Ascending aorta (tissue), 2 donors: ENCODE results near the gene HS3ST6. TPM values are rescaled to one million over a fixed set of nuclear protein-coding genes. Genes with fewer than 3 reads are reported as not detected.
"Not testable (repeated sequence)": the region's sequence is repeated elsewhere in the genome, so short reads cannot be mapped to it uniquely, and the experiment has no call there.

Experiments used
- DNase-seq, 2 donors: peaks; one replicate each; pipeline ENCODE4 v3.0.0-alpha.2; 2019; ENCODE audit warnings: low spot score in 2 of 2
- H3K27ac ChIP-seq, 2 donors: fragments of 200-600 bp; sonication (generic); one replicate each; pipeline ENCODE4 v1.5.1; 2016 to 2017; ENCODE audit warnings: mild to moderate bottlenecking in 1 of 2
- H3K27me3 ChIP-seq: fragments of 200-600 bp; sonication (generic); one replicate; pipeline ENCODE4 v1.5.1; 2017
- H3K36me3 ChIP-seq, 2 donors: fragments of 200-600 bp; sonication (generic); one replicate each; pipeline ENCODE4 v1.5.1; 2016
- H3K4me1 ChIP-seq, 2 donors: fragments of 200-600 bp; sonication (generic); one replicate each; pipeline ENCODE4 v1.5.1; 2016 to 2017; ENCODE audit warnings: mild to moderate bottlenecking in 1 of 2
- H3K4me3 ChIP-seq, 2 donors: fragments of 200-600 bp; sonication (generic); one replicate each; pipeline ENCODE4 v1.5.1; 2016 to 2017; ENCODE audit warnings: mild to moderate bottlenecking in 1 of 2
- H3K9me3 ChIP-seq, 2 donors: fragments of 200-600 bp; sonication (generic); one replicate each; pipeline ENCODE4 v1.5.1; 2016
- CTCF ChIP-seq, 3 experiments: fragments of 200-600 bp in 2 of 3; fragments of 450-650 bp in 1 of 3; sonication (generic) in 2 of 3; IDR thresholded peaks; one replicate each; pipeline ENCODE4 v1.5.1; 2016 to 2019; ENCODE audit warnings: antibody characterized with exemption in 3 of 3, mild to moderate bottlenecking in 1 of 3, moderate library complexity in 1 of 3
- intact Hi-C: fragments of 100-400 bp; cut with DNase I; formaldehyde crosslinking; loops from one replicate; pipeline ENCODE4 v1.15.1; 2023
- total RNA-seq: library from RNA; depleted of rRNA; stranded (reverse); fragments of >200 nt; gene quantifications from one replicate; pipeline ENCODE4 v1.1.0, GENCODE V29; 2016

The HS3ST6 gene
- total RNA-seq, 1 donor from 2014 or later, result not detected

GRCh38 chr16:1959269-1960039, 41.2 kb upstream of the HS3ST6 start, which contains the start of gene NDUFB10:
Gene NDUFB10 (plus strand): TSS chr16:1959538. CDS start chr16:1959625, 87 bp downstream.
- Histone ChIP-seq H3K9me3 (no peaks in the 10 kb centered on the region), H3K27ac (peak within 1 kb of the TSS; percentile 74 to 80), H3K4me3 (peak within 1 kb of the TSS; percentile 86 to 90), H3K4me1 (peaks cover 3 to 20% of the 10 kb centered on the region in 2 donors), H3K27me3 (no peaks in the 10 kb centered on the region), H3K36me3 (peaks cover 24 to 29% of the 10 kb centered on the region in 2 donors)
- DNase-seq, result peak; percentile 52 to 94
- TF ChIP-seq CTCF (IDR thresholded peaks at IDR 0.05), result peak; percentile 50 to 78 (median 57)
- intact Hi-C loops, result loop anchor here (1.0 to 10.0 kb wide), 3 partner anchors 17 to 555 kb away; partner anchors contain the start of genes ATP6V0C, MSRB1 and TRAF7

GRCh38 chr16:1958715-1959268, 40.6 kb upstream of the HS3ST6 start:
- TF ChIP-seq CTCF (IDR thresholded peaks at IDR 0.05), result no peak
- peaks cover 24 to 26% of the 10 kb centered on the region in 2 donors for H3K36me3 ChIP-seq
- H3K4me1 ChIP-seq, result peaks cover 3 to 16% of the 10 kb centered on the region in 2 donors
- DNase-seq, result no peak
- H3K27ac ChIP-seq, result peak overlapping the region; percentile 74 to 80
- H3K27me3 ChIP-seq, result no peaks in the 10 kb centered on the region
- peak overlapping the region; percentile 86 to 90 for H3K4me3 ChIP-seq
- intact Hi-C loops, result loop anchor here (1.0 to 2.0 kb wide), 2 partner anchors 16 to 197 kb away; partner anchors contain the start of genes MSRB1 and TRAF7
- H3K9me3 ChIP-seq, result no peaks in the 10 kb centered on the region

- DNase-seq, H3K4me3 ChIP-seq, H3K27ac ChIP-seq, H3K27me3 ChIP-seq, H3K9me3 ChIP-seq: not testable (repeated sequence)
- intact Hi-C loops, result loop anchor here (2.0 kb wide), 1 partner anchor 15 kb away; the partner anchor contains the start of gene MSRB1
- H3K4me1 ChIP-seq, result peaks cover 3 to 16% of the 10 kb centered on the region in 2 donors
- peaks cover 20 to 21% of the 10 kb centered on the region in 2 donors for H3K36me3 ChIP-seq
These were observed 39.9 kb upstream of the HS3ST6 start for GRCh38 chr16:1958143-1958491.

GRCh38 chr16:1957434-1958142, 39.4 kb upstream of the HS3ST6 start:
- H3K27me3 ChIP-seq, H3K4me3 ChIP-seq, H3K9me3 ChIP-seq, DNase-seq, H3K27ac ChIP-seq: not testable (repeated sequence)
- peaks cover 3 to 16% of the 10 kb centered on the region in 2 donors for H3K4me1 ChIP-seq
- intact Hi-C loops, result loop anchor here (2.0 kb wide), 1 partner anchor 15 kb away; the partner anchor contains the start of gene MSRB1
- H3K36me3 ChIP-seq, result peaks cover 14 to 15% of the 10 kb centered on the region in 2 donors

DNA sequence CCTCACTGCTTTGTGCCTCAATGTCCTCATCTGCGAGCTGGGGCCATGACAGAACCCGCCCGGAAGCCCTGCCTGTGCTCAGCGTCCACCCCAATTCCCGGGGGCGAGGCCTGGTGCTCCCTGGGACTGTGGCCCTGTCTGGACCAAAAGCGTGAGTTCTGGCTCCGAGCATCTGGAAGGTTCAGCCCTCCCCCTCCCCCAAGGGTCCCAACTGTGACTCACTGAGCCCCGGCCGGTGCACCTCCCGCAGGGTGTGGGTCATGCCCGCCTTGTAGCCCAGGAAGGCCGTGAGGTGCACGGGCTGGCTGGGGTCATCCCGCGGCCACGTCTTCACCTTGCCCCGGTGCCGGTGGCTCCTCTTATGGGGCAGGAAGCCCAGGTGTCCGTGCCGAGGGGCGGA, 35.5 kb upstream of the HS3ST6 start:
- TF ChIP-seq CTCF (IDR thresholded peaks at IDR 0.05), result no peak
- no peak for DNase-seq
- Histone ChIP-seq H3K27ac (no peak overlapping the region), H3K4me3 (no peak overlapping the region), H3K9me3 (no peaks in the 10 kb centered on the region), H3K36me3 (no peaks in the 10 kb centered on the region), H3K27me3 (no peaks in the 10 kb centered on the region), H3K4me1 (no peaks in the 10 kb centered on the region)
- intact Hi-C loops, result no loop called here

- H3K9me3 ChIP-seq, result no peaks in the 10 kb centered on the region
- intact Hi-C loops, result no loop called here
- no peak for DNase-seq
- H3K27me3 ChIP-seq, result no peaks in the 10 kb centered on the region
- H3K4me3 ChIP-seq, result no peak overlapping the region
- no peak for TF ChIP-seq CTCF (IDR thresholded peaks at IDR 0.05)
- H3K4me1 ChIP-seq, result no peaks in the 10 kb centered on the region
- no peak overlapping the region for H3K27ac ChIP-seq
- no peaks in the 10 kb centered on the region for H3K36me3 ChIP-seq
These were observed 32.3 kb upstream of the HS3ST6 start for GRCh38 chr16:1950559-1950958.
